ENCODE data around the gene DOP1B. TPM values are rescaled to one million over a fixed set of nuclear protein-coding genes. Genes with fewer than 3 reads are reported as not detected.

The DOP1B gene
- total and polyA plus RNA-seq, 2 of the 4 experiments (the other 2 are of a cell fraction), result 8.8 to 13.0 TPM

- H2BK20ac ChIP-seq (ENCODE audit: low read depth, low read length), result no peak overlapping the region
- in situ Hi-C loops (cut with MboI; ENCODE audit: low sequenced_read_pairs) (loop anchor here (5.0 kb wide), 1 partner anchor 184 kb away; no protein-coding TSS in a partner anchor), intact Hi-C loops (cut with micrococcal nuclease) (no loop called here), dilution Hi-C loops (cut with HindIII; ENCODE audit: low sequenced_read_pairs, unreplicated experiment) (no loop called here)
- no peak overlapping the region for H3K23ac ChIP-seq (ENCODE audit: low read depth, low read length)
- H2BK5ac ChIP-seq (ENCODE audit: low read depth, low read length, poor library complexity, severe bottlenecking), result no peak overlapping the region
- H3K4ac ChIP-seq (ENCODE audit: low read depth, low read length), result no peak overlapping the region
- ATAC-seq (ENCODE audit: low read depth) (no peak), DNase-seq (no peak)
- H2BK15ac ChIP-seq (ENCODE audit: low read depth, low read length), result no peak overlapping the region
- no TSS peak for BruUV-seq (replicated peaks)
- no peak overlapping the region for H2AK5ac ChIP-seq (ENCODE audit: low read depth, low read length)
- no peak overlapping the region for H3K14ac ChIP-seq (replicated peaks; ENCODE audit: low read depth, low read length)
- H3K27ac ChIP-seq (ENCODE audit: insufficient read depth, low read length), result no peak overlapping the region
- H2BK120ac ChIP-seq (ENCODE audit: low read depth, low read length), result no peak overlapping the region
- no peaks in the 10 kb centered on the region for H4K20me1 ChIP-seq (ENCODE audit: insufficient read depth, low read length)
- H3K9me3 ChIP-seq (ENCODE audit: control insufficient read depth, insufficient read depth, low read length), result no peaks in the 10 kb centered on the region; the same call in 1 of the 2 replicates
- H3K56ac ChIP-seq (ENCODE audit: extremely low read depth, insufficient read depth, low read length), result no peak overlapping the region
- no peak overlapping the region for H4K5ac ChIP-seq (ENCODE audit: low read depth, low read length)
- H3K4me3 ChIP-seq (ENCODE audit: insufficient read depth, low read depth, low read length), result no peak overlapping the region
- no peak overlapping the region for H4K8ac ChIP-seq (ENCODE audit: low read depth in 2 of 2, low read length in 2 of 2)
- no peak overlapping the region for H4K91ac ChIP-seq (ENCODE audit: insufficient read depth, low read depth, low read length)
- H2AFZ ChIP-seq (replicated peaks; ENCODE audit: low read length, poor library complexity), result no peak overlapping the region
- no peak overlapping the region for H3K4me2 ChIP-seq (ENCODE audit: low read depth, low read length)
- no peak overlapping the region for H3K9ac ChIP-seq (ENCODE audit: low read depth, low read length)
- no peak overlapping the region for H3K18ac ChIP-seq (ENCODE audit: low read depth, low read length)
- H3K9me1 ChIP-seq (ENCODE audit: insufficient read depth, low read length), result peaks cover 5% of the 10 kb centered on the region; the same call in 1 of the 2 replicates
- CTCF ChIA-PET, result interaction anchor here (0.5 kb wide), 1 partner anchor 242 kb away, joined by 7 read pairs; no protein-coding TSS in a partner anchor
- peaks cover 7% of the 10 kb centered on the region for H3K4me1 ChIP-seq (ENCODE audit: control insufficient read depth, insufficient read depth, low read length)
- H3K36me3 ChIP-seq (ENCODE audit: control insufficient read depth, insufficient read depth, low read length), result no peaks in the 10 kb centered on the region
- TF ChIP-seq CTCF (conservative IDR thresholded peaks at IDR 0.05; ENCODE audit: low read depth, low read length) (no peak), MXI1 (IDR thresholded peaks at IDR 0.05; ENCODE audit: borderline replicate concordance, low read depth, low read length) (no peak), POLR2A (IDR thresholded peaks at IDR 0.05; ENCODE audit: low read depth, low read length) (no peak), USF2 (IDR thresholded peaks at IDR 0.05; ENCODE audit: low read depth, low read length) (no peak), CEBPB (IDR thresholded peaks at IDR 0.05; ENCODE audit: low read depth, low read length) (no peak)
- H2AK9ac ChIP-seq (replicated peaks; ENCODE audit: low read depth, low read length, poor library complexity), result no peak overlapping the region
- POLR2A ChIA-PET (ENCODE audit: unreplicated experiment), result no interaction called here
- WGBS, 2 experiments (ENCODE audit: extremely low coverage in 2 of 2, insufficient read length in 1 of 2), result 100% methylated on average over 1 of the region's 5 CpGs; no CpG with 5 or more reads in 1 of the 2 experiments
- no peaks in the 10 kb centered on the region for H3K27me3 ChIP-seq (ENCODE audit: control insufficient read depth, insufficient read depth, low read length)
- no peaks in the 10 kb centered on the region; a peak in 1 of 4 replicates for H3K79me1 ChIP-seq (ENCODE audit: low read depth in 1 of 2, low read length in 2 of 2)
Measured at GRCh38 chr21:36147911-36148310, 8.7 kb upstream of the DOP1B start.

Measured in IMR-90 (cell line).